H1 (cell line): Measurements from ENCODE around the gene PFDN6. TPM values are rescaled to one million over a fixed set of nuclear protein-coding genes. Genes with fewer than 3 reads are reported as not detected.

Experiments used
- HDAC2 ChIP-seq, 2 experiments: fragments of 300-600 bp in 1 of 2; sonication (generic) in 1 of 2; IDR thresholded peaks; 2 replicates each; pipeline ENCODE4 v1.6.1; 2011 to 2012; ENCODE audit warnings: low read depth in 2 of 2, low read length in 2 of 2, mild to moderate bottlenecking in 2 of 2, moderate library complexity in 2 of 2, borderline replicate concordance in 1 of 2, inconsistent platforms in 1 of 2
- JUN ChIP-seq: IDR thresholded peaks from 2 replicates; pipeline ENCODE4 v1.6.1; 2011; ENCODE audit warnings: low read depth, mild to moderate bottlenecking, improper control_type of control experiment, low read length
- KDM5A ChIP-seq: fragments of 200-600 bp; IDR thresholded peaks from 2 replicates; pipeline ENCODE4 v1.7.1; 2012; ENCODE audit warnings: mild to moderate bottlenecking, low read length, inconsistent platforms, mixed read lengths
- RBBP5 ChIP-seq: IDR thresholded peaks from 2 replicates; pipeline ENCODE4 v1.7.1; 2012; ENCODE audit warnings: low read depth, mild to moderate bottlenecking, inconsistent platforms, low read length, moderate library complexity, borderline replicate concordance
- SIN3A ChIP-seq, 2 experiments: IDR thresholded peaks in 1 of 2; conservative IDR thresholded peaks in 1 of 2; 2 replicates each; pipeline ENCODE4 v1.6.1; 2011 to 2012; ENCODE audit warnings: low read length in 2 of 2, improper control_type of control experiment in 1 of 2, low read depth in 1 of 2, mild to moderate bottlenecking in 1 of 2
- TCF12 ChIP-seq: IDR thresholded peaks from 2 replicates; pipeline ENCODE4 v1.6.1; 2011; ENCODE audit warnings: low read depth, mild to moderate bottlenecking, low read length
- TEAD4 ChIP-seq: IDR thresholded peaks from 2 replicates; pipeline ENCODE4 v1.6.1; 2012; ENCODE audit warnings: low read depth, low read length, inconsistent platforms, mixed read lengths
- polyA plus RNA-seq, 7 experiments: library from polyadenylated mRNA; depleted of rRNA in 3 of 7; stranded (reverse) in 5 of 7; unstranded in 2 of 7; fragments of >200 nt in 5 of 7; fragments of 200-250 nt in 2 of 7; gene quantifications; 1 replicate in 5 of 7; 2 replicates in 1 of 7; 4 replicates in 1 of 7; pipeline versions ENCODE4 v1.2.1 to v1.2.3, GENCODE V29; 2011 to 2013; ENCODE audit warnings: missing spikeins in 2 of 7, mixed read lengths in 2 of 7
- total RNA-seq: library from RNA; stranded (reverse); fragmentation: NEBNext Ultra II Directional; extraction: Animal tissue kit (Norgen Biotek cat#: 25700); gene quantifications from 2 replicates; pipeline ENCODE4 v1.2.1, GENCODE V29; 2021

PFDN6 gene
- total and polyA plus RNA-seq, 2 of the 8 experiments (the other 6 are each of a cell fraction or from before 2014, with no cell fraction given) = 32.0 to 95.7 TPM

- TF ChIP-seq TCF12 = no peak
- no peak for TF ChIP-seq KDM5A
- TF ChIP-seq JUN = no peak
- no peak for TF ChIP-seq HDAC2 (IDR thresholded peaks at IDR 0.05; ENCODE audit: borderline replicate concordance in 1 of 2, low read depth in 2 of 2, low read length in 2 of 2)
- TF ChIP-seq RBBP5 = no peak
- no peak for TF ChIP-seq SIN3A (conservative IDR thresholded peaks at IDR 0.05 in 1 of 2, IDR thresholded peaks at IDR 0.05 in 1 of 2; ENCODE audit: low read depth in 1 of 2, low read length in 2 of 2)
- no peak for TF ChIP-seq TEAD4
Measured at GRCh38 chr6:33292996-33293682, 3.7 kb downstream of the PFDN6 start (continued).
